GM10266 (cell line): ENCODE measurements around the gene NQO2.
"Not testable (repeated sequence)": the region's sequence is repeated elsewhere in the genome, so short reads cannot be mapped to it uniquely, and the experiment has no call there.

ENCODE experiments used
- DNase-seq: peaks from one replicate; pipeline ENCODE4 v3.0.0; 2012; ENCODE audit errors: extremely low spot score
- CTCF ChIP-seq: IDR thresholded peaks from 2 replicates; pipeline ENCODE4 v1.5.1; 2012; ENCODE audit warnings: mild to moderate bottlenecking, low read depth; ENCODE audit not compliant: control insufficient read depth, insufficient read depth; ENCODE audit errors: missing control alignments

Gene NQO2

DNA sequence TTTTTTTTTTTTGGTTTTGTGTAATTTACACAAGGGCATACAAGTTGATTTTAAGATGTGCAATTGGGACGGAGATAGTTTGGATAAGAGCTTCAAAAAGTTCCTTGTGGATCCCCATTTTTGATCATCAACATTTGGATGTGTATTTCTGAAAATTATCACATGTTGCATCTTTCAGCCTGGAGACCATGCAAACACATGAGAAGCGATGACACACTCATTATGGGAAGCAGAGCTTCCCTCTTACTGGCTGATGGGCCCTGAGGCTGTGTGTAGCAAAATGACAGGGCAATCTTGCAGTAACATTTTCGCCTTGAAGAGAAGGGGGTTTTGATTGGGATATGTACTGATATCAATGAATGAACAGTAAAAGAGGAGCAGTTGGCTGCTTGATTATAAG is 46.6 kb downstream of the NQO2 start:
- no peak for TF ChIP-seq CTCF
- no peak for DNase-seq

DNA sequence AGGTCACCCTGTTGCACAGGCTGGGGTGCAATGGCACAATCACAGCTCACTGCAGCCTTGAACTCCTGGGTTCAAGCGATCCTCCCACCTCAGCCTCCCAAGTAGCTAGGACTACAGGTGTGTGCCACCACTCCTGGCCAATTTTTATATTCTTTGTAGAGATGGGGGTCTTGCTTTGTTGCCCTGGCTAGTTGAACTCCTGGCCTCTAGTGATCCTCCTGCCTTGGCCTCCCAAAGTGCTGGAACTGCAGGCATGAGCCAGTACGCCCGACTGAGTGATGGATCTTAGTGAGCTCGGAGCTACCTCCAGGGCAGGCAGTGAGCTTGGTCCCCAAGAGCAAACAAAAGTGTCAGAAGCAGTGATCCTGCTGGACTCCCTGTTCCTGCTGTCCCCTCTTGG is 48.3 kb downstream of the NQO2 start:
- DNase-seq: not testable (repeated sequence)

DNA sequence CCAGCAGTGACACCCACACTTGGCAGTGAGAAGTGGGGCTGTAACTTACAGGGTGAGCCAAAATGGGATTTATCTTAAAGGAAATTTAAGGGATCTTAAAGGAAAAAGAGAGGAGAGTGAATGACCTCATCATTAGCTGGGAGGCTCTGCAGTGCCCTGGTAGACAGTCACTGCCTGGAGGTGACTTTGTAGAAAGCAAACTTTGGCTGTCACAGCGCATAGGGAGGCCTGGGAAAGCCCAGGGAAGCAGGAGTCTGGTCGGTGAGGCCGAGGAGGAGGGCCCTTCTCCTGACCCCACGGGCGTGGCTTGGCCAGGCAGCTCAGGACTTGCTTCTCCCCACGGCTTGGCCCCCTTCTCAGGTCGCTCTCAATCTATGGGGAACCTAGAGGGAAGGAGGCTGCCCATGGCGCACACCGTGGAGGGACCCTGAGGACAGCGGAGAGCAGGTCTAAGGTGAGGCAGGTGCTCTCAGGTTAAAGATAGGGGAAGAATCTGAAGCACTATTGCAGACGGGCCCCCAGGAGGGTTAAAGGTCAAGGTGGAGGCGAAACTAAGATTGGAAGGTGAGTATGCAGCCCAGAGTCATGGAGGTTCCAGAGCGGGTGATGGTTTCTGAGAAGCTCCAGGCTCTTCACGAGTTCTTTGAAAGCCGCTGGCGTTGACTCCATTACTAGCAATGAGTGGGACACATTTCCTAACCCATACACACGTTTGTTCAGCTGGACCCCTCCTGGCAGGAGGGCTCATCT is 53.0 kb downstream of the NQO2 start:
- no peak for TF ChIP-seq CTCF
- DNase-seq: no peak

DNA sequence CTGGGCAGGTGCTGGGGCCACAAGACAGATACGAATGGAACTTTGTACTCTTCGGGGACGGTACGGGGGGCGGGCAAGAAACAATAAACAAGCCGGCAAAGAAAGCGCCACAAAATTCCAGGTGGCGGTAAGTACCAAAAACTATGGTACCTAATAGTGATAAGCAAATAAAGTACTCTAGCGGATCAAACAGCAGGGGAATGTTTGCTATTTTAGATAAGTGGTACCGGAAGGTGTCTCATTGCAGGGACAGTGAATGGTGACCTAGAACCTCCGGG is 53.5 kb downstream of the NQO2 start:
- DNase-seq: no peak
- TF ChIP-seq CTCF: no peak

- DNase-seq: not testable (repeated sequence)
These were observed 54.8 kb downstream of the NQO2 start for GRCh38 chr6:3054229-3055157.

DNA sequence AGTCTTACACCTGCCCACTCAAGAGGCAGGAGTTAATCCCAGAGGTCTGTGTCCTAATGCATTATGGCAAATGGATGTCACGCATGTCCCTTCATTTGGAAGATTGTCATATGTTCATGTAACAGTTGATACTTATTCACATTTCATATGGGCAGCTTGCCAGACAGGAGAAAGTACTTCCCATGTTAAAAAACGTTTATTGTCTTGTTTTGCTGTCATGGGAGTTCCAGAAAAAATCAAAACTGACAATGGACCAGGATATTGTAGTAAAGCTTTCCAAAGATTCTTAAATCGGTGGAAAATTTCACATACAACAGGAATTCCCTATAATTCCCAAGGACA is 55.4 kb downstream of the NQO2 start:
- not testable (repeated sequence) for DNase-seq

DNA sequence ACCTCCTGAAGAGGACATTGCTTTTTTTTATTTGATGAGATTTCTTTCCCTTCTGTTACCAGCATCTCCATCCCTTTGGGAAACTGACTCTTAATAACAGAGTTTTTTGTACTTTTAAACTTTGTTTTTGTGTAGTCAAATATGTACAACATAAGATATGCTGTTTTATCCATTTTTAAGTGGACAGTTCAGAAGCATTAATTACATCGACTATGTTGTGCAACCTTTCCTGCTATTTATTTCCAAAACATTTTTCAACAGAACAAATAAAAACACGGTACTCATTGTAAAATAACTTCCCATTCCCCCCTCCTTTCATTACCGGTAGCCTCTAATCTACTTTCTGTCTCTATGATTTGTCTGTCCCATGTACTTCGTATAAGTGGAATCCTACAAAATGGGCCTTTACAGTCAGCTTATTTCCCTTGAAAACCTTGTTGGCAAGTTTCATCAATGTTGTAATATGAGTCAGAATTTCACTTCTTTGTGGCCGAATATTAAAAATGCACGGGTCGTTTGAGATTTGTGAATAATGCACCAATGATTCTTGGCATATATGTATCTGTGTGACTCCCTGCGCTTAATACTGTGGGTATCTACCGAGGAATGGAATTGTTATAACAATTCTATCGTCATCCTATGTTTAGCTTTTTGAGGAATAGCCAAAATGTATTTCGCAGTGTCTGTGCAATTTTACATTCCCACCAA is 57.5 kb downstream of the NQO2 start:
- no peak for DNase-seq
- no peak for TF ChIP-seq CTCF

- no peak for DNase-seq
- TF ChIP-seq CTCF: no peak
These were observed 59.3 kb downstream of the NQO2 start for GRCh38 chr6:3058957-3059356.

DNA sequence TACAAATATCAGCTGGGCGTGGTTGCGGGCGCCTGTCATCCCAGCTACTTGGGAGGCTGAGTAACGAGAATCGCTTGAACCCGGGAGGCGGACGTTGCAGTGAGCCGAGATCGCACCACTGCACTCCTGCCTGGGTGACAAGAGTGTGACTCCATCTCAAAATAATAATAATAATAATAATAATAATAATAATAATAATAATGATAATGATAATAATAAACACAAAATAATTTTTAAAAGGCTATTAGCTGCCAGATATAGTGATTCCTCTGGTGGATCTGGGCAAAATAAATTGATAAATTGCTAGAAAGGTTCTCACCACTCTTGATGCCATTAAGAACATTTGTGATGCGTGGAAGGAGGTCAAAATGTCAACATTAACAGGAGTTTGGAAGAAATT is 60.4 kb downstream of the NQO2 start:
- DNase-seq: not testable (repeated sequence)
